ENCODE measurements around the gene HSF5.

Gene HSF5

GRCh38 chr17:58381124-58382035 is 106.8 kb downstream of the HSF5 start:
- no peaks in the 10 kb centered on the region for H3K27me3 ChIP-seq (ENCODE audit: insufficient read depth, low read depth, severe bottlenecking)
- H3K9me3 ChIP-seq (ENCODE audit: severe bottlenecking), result no peaks in the 10 kb centered on the region
- no peak for TF ChIP-seq CTCF (IDR thresholded peaks at IDR 0.05; ENCODE audit: low read depth, low read length)
- H3K36me3 ChIP-seq, result no peaks in the 10 kb centered on the region
- H3K4me3 ChIP-seq (ENCODE audit: low read depth, low read length), result no peak overlapping the region
- no peak overlapping the region for H3K27ac ChIP-seq
- DNase-seq, result no peak

- no peaks in the 10 kb centered on the region for H3K9me3 ChIP-seq (ENCODE audit: severe bottlenecking)
- no peaks in the 10 kb centered on the region for H3K27me3 ChIP-seq (ENCODE audit: insufficient read depth, low read depth, severe bottlenecking)
- no peak for DNase-seq
- no peak overlapping the region for H3K27ac ChIP-seq
- no peak overlapping the region for H3K4me3 ChIP-seq (ENCODE audit: low read depth, low read length)
- no peaks in the 10 kb centered on the region for H3K36me3 ChIP-seq
- TF ChIP-seq CTCF (IDR thresholded peaks at IDR 0.05; ENCODE audit: low read depth, low read length), result no peak
Measured at GRCh38 chr17:58380207-58381123, 107.7 kb downstream of the HSF5 start.

- no peaks in the 10 kb centered on the region for H3K9me3 ChIP-seq (ENCODE audit: severe bottlenecking)
- no peaks in the 10 kb centered on the region for H3K36me3 ChIP-seq
- TF ChIP-seq CTCF (IDR thresholded peaks at IDR 0.05; ENCODE audit: low read depth, low read length), result no peak
- no peak overlapping the region for H3K27ac ChIP-seq
- no peak overlapping the region for H3K4me3 ChIP-seq (ENCODE audit: low read depth, low read length)
- no peak for DNase-seq
- no peaks in the 10 kb centered on the region for H3K27me3 ChIP-seq (ENCODE audit: insufficient read depth, low read depth, severe bottlenecking)
Measured at GRCh38 chr17:58379511-58379824, 108.7 kb downstream of the HSF5 start.

GRCh38 chr17:58378733-58379510 is 109.3 kb downstream of the HSF5 start:
- no peak overlapping the region for H3K27ac ChIP-seq
- no peak for DNase-seq
- no peak overlapping the region for H3K4me3 ChIP-seq (ENCODE audit: low read depth, low read length)
- no peaks in the 10 kb centered on the region for H3K36me3 ChIP-seq
- no peaks in the 10 kb centered on the region for H3K9me3 ChIP-seq (ENCODE audit: severe bottlenecking)
- TF ChIP-seq CTCF (IDR thresholded peaks at IDR 0.05; ENCODE audit: low read depth, low read length), result no peak
- no peaks in the 10 kb centered on the region for H3K27me3 ChIP-seq (ENCODE audit: insufficient read depth, low read depth, severe bottlenecking)

GRCh38 chr17:58377661-58378060 is 110.5 kb downstream of the HSF5 start:
- Histone ChIP-seq H3K27ac (no peak overlapping the region), H3K9me3 (ENCODE audit: severe bottlenecking) (no peaks in the 10 kb centered on the region), H3K27me3 (ENCODE audit: insufficient read depth, low read depth, severe bottlenecking) (no peaks in the 10 kb centered on the region), H3K36me3 (no peaks in the 10 kb centered on the region), H3K4me3 (ENCODE audit: low read depth, low read length) (no peak overlapping the region)
- DNase-seq, result no peak
- TF ChIP-seq CTCF (IDR thresholded peaks at IDR 0.05; ENCODE audit: low read depth, low read length), result no peak

All from WERI-Rb-1 (cell line).